Right atrium auricular region (tissue), 2 donors: Measurements from ENCODE around the gene ZFAND5. TPM values are rescaled to one million over a fixed set of nuclear protein-coding genes. Genes with fewer than 3 reads are reported as not detected.

Experiments
- DNase-seq: peaks from one replicate; pipeline ENCODE4 v3.0.0-alpha.2; 2019; ENCODE audit warnings: low spot score
- H3K27ac ChIP-seq, 2 donors: fragments of 200-600 bp; sonication (generic); 1 replicate in 1 of 2; 2 replicates in 1 of 2; pipeline ENCODE4 v1.5.1; 2016 to 2019
- H3K27me3 ChIP-seq, 2 donors: fragments of 200-600 bp; sonication (generic); one replicate each; pipeline versions ENCODE4 v1.5.1 to v1.6.0; 2017 to 2019
- H3K36me3 ChIP-seq: fragments of 200-600 bp; sonication (generic); one replicate; pipeline ENCODE4 v1.5.1; 2016
- H3K4me1 ChIP-seq, 2 donors: fragments of 200-600 bp; sonication (generic); one replicate each; pipeline versions ENCODE4 v1.5.1 to v1.6.0; 2017 to 2019
- H3K4me3 ChIP-seq, 2 donors: fragments of 200-600 bp; sonication (generic); 1 replicate in 1 of 2; 2 replicates in 1 of 2; pipeline ENCODE4 v1.5.1; 2017 to 2019; ENCODE audit warnings: mild to moderate bottlenecking in 1 of 2, moderate library complexity in 1 of 2
- H3K9me3 ChIP-seq, 2 donors: fragments of 200-600 bp; sonication (generic); one replicate each; pipeline ENCODE4 v1.5.1; 2019
- CTCF ChIP-seq, 2 donors: fragments of 200-600 bp; sonication (generic); IDR thresholded peaks; one replicate each; pipeline ENCODE4 v1.5.1; 2019; ENCODE audit warnings: antibody characterized with exemption in 2 of 2
- total RNA-seq, 2 donors: library from RNA; depleted of rRNA; stranded (reverse); fragments of >200 nt; gene quantifications; one replicate each; pipeline ENCODE4 v1.1.0, GENCODE V29; 2016

Gene ZFAND5
- total RNA-seq, 2 donors from 2014 or later: 113 to 134 TPM

- H3K4me3 ChIP-seq: no peak overlapping the region
- H3K36me3 ChIP-seq: no peaks in the 10 kb centered on the region
- H3K4me1 ChIP-seq: no peaks in the 10 kb centered on the region
- no peak for DNase-seq
- no peaks in the 10 kb centered on the region for H3K9me3 ChIP-seq
- no peak for TF ChIP-seq CTCF (IDR thresholded peaks at IDR 0.05)
- H3K27me3 ChIP-seq: no peaks in the 10 kb centered on the region
- H3K27ac ChIP-seq: no peak overlapping the region
Measured at GRCh38 chr9:72332351-72332750, 32.7 kb downstream of the ZFAND5 start.

GRCh38 chr9:72327631-72328030 is 37.4 kb downstream of the ZFAND5 start:
- Histone ChIP-seq H3K4me3 (no peak overlapping the region), H3K27ac (no peak overlapping the region), H3K36me3 (no peaks in the 10 kb centered on the region), H3K27me3 (no peaks in the 10 kb centered on the region), H3K4me1 (no peaks in the 10 kb centered on the region), H3K9me3 (no peaks in the 10 kb centered on the region)
- no peak for TF ChIP-seq CTCF (IDR thresholded peaks at IDR 0.05)
- DNase-seq: no peak

GRCh38 chr9:72326641-72327040 is 38.4 kb downstream of the ZFAND5 start:
- no peak for TF ChIP-seq CTCF (IDR thresholded peaks at IDR 0.05)
- no peak for DNase-seq
- no peak overlapping the region for H3K27ac ChIP-seq
- H3K36me3 ChIP-seq: no peaks in the 10 kb centered on the region
- H3K27me3 ChIP-seq: no peaks in the 10 kb centered on the region
- H3K9me3 ChIP-seq: no peaks in the 10 kb centered on the region
- no peak overlapping the region for H3K4me3 ChIP-seq
- no peaks in the 10 kb centered on the region for H3K4me1 ChIP-seq

- Histone ChIP-seq H3K27me3 (no peaks in the 10 kb centered on the region), H3K4me3 (no peak overlapping the region), H3K4me1 (no peaks in the 10 kb centered on the region), H3K27ac (no peak overlapping the region), H3K9me3 (no peaks in the 10 kb centered on the region), H3K36me3 (no peaks in the 10 kb centered on the region)
- DNase-seq: no peak
- no peak for TF ChIP-seq CTCF (IDR thresholded peaks at IDR 0.05)
Measured at GRCh38 chr9:72324974-72325373, 40.0 kb downstream of the ZFAND5 start.

- TF ChIP-seq CTCF (IDR thresholded peaks at IDR 0.05): no peak
- H3K4me1 ChIP-seq: no peaks in the 10 kb centered on the region
- no peaks in the 10 kb centered on the region for H3K9me3 ChIP-seq
- no peaks in the 10 kb centered on the region for H3K36me3 ChIP-seq
- no peak overlapping the region for H3K27ac ChIP-seq
- H3K4me3 ChIP-seq: no peak overlapping the region
- no peak for DNase-seq
- no peaks in the 10 kb centered on the region for H3K27me3 ChIP-seq
Measured at GRCh38 chr9:72322678-72323077, 42.3 kb downstream of the ZFAND5 start.

GRCh38 chr9:72322259-72322658 is 42.7 kb downstream of the ZFAND5 start:
- Histone ChIP-seq H3K36me3 (no peaks in the 10 kb centered on the region), H3K27me3 (no peaks in the 10 kb centered on the region), H3K9me3 (no peaks in the 10 kb centered on the region), H3K4me1 (no peaks in the 10 kb centered on the region), H3K27ac (no peak overlapping the region), H3K4me3 (no peak overlapping the region)
- no peak for TF ChIP-seq CTCF (IDR thresholded peaks at IDR 0.05)
- no peak for DNase-seq
